SK-N-SH (cell line): Measurements from ENCODE around the gene HPDL.

Experiments used
- NFIC ChIP-seq: IDR thresholded peaks from 2 replicates; pipeline ENCODE4 v1.4.0; 2012; ENCODE audit warnings: borderline replicate concordance
- POLR2AphosphoS5 ChIP-seq: IDR thresholded peaks from 2 replicates; pipeline ENCODE4 v1.6.1; 2012; ENCODE audit warnings: low read depth, low read length
- TF ChIP-seq, protein P1 (sequence below): fragments of 200-600 bp; sonication (generic); IDR thresholded peaks from 2 replicates; pipeline ENCODE4 v1.6.1; 2017; ENCODE audit warnings: antibody characterized with exemption, mild to moderate bottlenecking, moderate library complexity
- TF ChIP-seq, protein P2 (sequence below): IDR thresholded peaks from 2 replicates; pipeline ENCODE4 v1.4.0; 2012; ENCODE audit warnings: low read depth, borderline replicate concordance

DNA sequence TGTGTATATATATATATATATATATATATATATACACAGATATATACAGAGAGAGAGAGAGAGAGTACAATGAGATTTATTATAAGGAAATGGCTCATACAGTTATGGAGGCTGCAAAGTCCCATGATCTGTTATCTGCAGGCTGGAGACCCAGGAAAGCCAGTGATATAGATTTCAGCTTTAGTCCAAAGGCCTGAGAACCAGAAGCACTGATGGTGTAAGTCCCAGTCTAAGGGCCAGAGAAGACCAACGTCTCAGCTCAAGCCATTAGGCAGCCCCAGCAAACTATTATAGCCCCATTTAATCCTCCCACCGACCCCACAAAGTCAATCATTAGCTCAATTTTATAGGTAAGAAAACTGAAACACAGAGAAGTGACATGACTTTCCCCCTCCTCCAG lies 35.0 kb upstream of the HPDL start:
- no peak for TF ChIP-seq NFIC
- TF ChIP-seq POLR2AphosphoS5, result no peak
- TF ChIP-seq, protein P1, sequence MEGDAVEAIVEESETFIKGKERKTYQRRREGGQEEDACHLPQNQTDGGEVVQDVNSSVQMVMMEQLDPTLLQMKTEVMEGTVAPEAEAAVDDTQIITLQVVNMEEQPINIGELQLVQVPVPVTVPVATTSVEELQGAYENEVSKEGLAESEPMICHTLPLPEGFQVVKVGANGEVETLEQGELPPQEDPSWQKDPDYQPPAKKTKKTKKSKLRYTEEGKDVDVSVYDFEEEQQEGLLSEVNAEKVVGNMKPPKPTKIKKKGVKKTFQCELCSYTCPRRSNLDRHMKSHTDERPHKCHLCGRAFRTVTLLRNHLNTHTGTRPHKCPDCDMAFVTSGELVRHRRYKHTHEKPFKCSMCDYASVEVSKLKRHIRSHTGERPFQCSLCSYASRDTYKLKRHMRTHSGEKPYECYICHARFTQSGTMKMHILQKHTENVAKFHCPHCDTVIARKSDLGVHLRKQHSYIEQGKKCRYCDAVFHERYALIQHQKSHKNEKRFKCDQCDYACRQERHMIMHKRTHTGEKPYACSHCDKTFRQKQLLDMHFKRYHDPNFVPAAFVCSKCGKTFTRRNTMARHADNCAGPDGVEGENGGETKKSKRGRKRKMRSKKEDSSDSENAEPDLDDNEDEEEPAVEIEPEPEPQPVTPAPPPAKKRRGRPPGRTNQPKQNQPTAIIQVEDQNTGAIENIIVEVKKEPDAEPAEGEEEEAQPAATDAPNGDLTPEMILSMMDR, result no peak
- TF ChIP-seq, protein P2, sequence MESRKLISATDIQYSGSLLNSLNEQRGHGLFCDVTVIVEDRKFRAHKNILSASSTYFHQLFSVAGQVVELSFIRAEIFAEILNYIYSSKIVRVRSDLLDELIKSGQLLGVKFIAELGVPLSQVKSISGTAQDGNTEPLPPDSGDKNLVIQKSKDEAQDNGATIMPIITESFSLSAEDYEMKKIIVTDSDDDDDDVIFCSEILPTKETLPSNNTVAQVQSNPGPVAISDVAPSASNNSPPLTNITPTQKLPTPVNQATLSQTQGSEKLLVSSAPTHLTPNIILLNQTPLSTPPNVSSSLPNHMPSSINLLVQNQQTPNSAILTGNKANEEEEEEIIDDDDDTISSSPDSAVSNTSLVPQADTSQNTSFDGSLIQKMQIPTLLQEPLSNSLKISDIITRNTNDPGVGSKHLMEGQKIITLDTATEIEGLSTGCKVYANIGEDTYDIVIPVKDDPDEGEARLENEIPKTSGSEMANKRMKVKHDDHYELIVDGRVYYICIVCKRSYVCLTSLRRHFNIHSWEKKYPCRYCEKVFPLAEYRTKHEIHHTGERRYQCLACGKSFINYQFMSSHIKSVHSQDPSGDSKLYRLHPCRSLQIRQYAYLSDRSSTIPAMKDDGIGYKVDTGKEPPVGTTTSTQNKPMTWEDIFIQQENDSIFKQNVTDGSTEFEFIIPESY, result no peak
